Smooth muscle cell (in vitro differentiated cells): ENCODE data around the gene TEAD1. TPM values are rescaled to one million over a fixed set of nuclear protein-coding genes. Genes with fewer than 3 reads are reported as not detected.

Source experiments
- DNase-seq: peaks from one replicate; lab custom pipeline; 2025; ENCODE audit not compliant: unreplicated experiment; lab: John Stamatoyannopoulos, UW
- H2AFZ ChIP-seq: fragments of 200-600 bp; sonication (generic); 2 replicates; pipeline ENCODE4 v1.6.0; 2016; ENCODE audit warnings: antibody characterized with exemption, low read depth, mild to moderate bottlenecking
- H3F3A ChIP-seq: fragments of 200-600 bp; sonication (generic); 2 replicates; pipeline ENCODE4 v1.6.0; 2017; ENCODE audit warnings: antibody characterized with exemption, low read depth
- H3K27ac ChIP-seq: fragments of 200-600 bp; sonication (generic); 2 replicates; pipeline ENCODE4 v1.5.1; 2016; ENCODE audit warnings: low read depth, mild to moderate bottlenecking
- H3K27me3 ChIP-seq: fragments of 200-600 bp; sonication (generic); 2 replicates; pipeline ENCODE4 v1.6.1; 2016; ENCODE audit warnings: low read depth, mild to moderate bottlenecking
- H3K36me3 ChIP-seq: fragments of 200-600 bp; sonication (generic); 2 replicates; pipeline ENCODE4 v1.5.1; 2016; ENCODE audit warnings: low read depth
- H3K4me1 ChIP-seq: fragments of 200-600 bp; sonication (generic); 2 replicates; pipeline ENCODE4 v1.5.1; 2016; ENCODE audit warnings: low read depth
- H3K4me2 ChIP-seq: fragments of 200-600 bp; sonication (generic); 2 replicates; pipeline ENCODE4 v1.6.0; 2016; ENCODE audit warnings: mild to moderate bottlenecking
- H3K4me3 ChIP-seq: fragments of 200-600 bp; sonication (generic); 2 replicates; pipeline ENCODE4 v1.5.1; 2016; ENCODE audit warnings: mild to moderate bottlenecking
- H3K79me2 ChIP-seq: fragments of 200-600 bp; sonication (generic); 2 replicates; pipeline ENCODE4 v1.6.0; 2016; ENCODE audit warnings: low read depth, mild to moderate bottlenecking
- H3K9ac ChIP-seq: fragments of 200-600 bp; sonication (generic); 2 replicates; pipeline ENCODE4 v1.6.0; 2016; ENCODE audit warnings: low read depth
- H3K9me3 ChIP-seq: fragments of 200-600 bp; sonication (generic); replicated peaks from 2 replicates; pipeline ENCODE4 v1.5.1; 2016; ENCODE audit warnings: low read depth
- H4K20me1 ChIP-seq: fragments of 200-600 bp; sonication (generic); 2 replicates; pipeline ENCODE4 v1.6.0; 2016; ENCODE audit warnings: low read depth
- WGBS: methylation state at CpG from one replicate; pipeline ENCODE4 v1.1.7; 2016; ENCODE audit warnings: low lambda C conversion rate; 5-methylcytosine and 5-hydroxymethylcytosine counted together
- polyA plus RNA-seq: library from polyadenylated mRNA; unstranded; fragments of >200 nt; fragmentation: Nextera tagmentation; extraction: Ambion mirVana; gene quantifications from 2 replicates; pipeline ENCODE4 v1.2.1, GENCODE V29; 2016
- total RNA-seq: library from RNA; depleted of rRNA; stranded (reverse); fragments of >200 nt; gene quantifications from 2 replicates; pipeline ENCODE4 v1.2.3, GENCODE V29; 2014
- TF ChIP-seq, protein P1 (sequence below): fragments of 200-600 bp; sonication (generic); IDR thresholded peaks from 2 replicates; pipeline ENCODE4 v1.5.1; 2017; ENCODE audit warnings: borderline replicate concordance, mild to moderate bottlenecking, antibody characterized with exemption; ENCODE audit not compliant: insufficient read depth, poor library complexity, severe bottlenecking

TEAD1 gene
- total and polyA plus RNA-seq, 2 experiments from 2014 or later = 63.0 to 181 TPM

DNA sequence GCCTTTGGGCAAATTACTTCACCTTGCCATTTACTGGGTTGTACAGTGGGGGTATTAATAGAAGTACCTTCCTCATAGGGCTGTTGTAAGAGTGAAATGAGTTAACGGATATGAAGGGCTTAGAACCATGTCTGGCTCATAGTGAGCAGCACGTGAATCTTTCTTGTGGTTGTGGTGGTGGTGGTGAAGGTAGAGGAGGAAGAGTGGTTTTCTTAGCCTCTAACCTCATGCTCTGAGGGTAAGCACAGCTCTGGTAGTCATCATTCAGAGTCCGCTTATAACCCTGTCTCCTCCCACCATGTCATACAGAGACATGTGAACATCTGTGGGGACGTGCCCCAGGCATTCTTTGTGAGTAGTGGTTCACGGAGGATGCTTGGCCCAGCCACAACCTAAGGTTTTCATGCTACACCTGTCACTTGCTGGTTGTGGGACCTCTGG lies 43.6 kb downstream of the TEAD1 start:
- Histone ChIP-seq H3F3A (peaks cover 19% of the 10 kb centered on the region), H3K4me3 (no peak overlapping the region), H3K27ac (peak overlapping the region; percentile 20), H3K4me2 (peak overlapping the region; percentile 41), H2AFZ (no peak overlapping the region), H3K79me2 (peaks cover 100% of the 10 kb centered on the region), H3K9me3 (no peaks in the 10 kb centered on the region), H4K20me1 (peaks cover 98% of the 10 kb centered on the region), H3K36me3 (no peaks in the 10 kb centered on the region), H3K4me1 (peaks cover 37% of the 10 kb centered on the region), H3K27me3 (no peaks in the 10 kb centered on the region), H3K9ac (no peak overlapping the region)
- WGBS = 25% methylated on average over 5 of the region's 5 CpGs
- TF ChIP-seq, protein P1, sequence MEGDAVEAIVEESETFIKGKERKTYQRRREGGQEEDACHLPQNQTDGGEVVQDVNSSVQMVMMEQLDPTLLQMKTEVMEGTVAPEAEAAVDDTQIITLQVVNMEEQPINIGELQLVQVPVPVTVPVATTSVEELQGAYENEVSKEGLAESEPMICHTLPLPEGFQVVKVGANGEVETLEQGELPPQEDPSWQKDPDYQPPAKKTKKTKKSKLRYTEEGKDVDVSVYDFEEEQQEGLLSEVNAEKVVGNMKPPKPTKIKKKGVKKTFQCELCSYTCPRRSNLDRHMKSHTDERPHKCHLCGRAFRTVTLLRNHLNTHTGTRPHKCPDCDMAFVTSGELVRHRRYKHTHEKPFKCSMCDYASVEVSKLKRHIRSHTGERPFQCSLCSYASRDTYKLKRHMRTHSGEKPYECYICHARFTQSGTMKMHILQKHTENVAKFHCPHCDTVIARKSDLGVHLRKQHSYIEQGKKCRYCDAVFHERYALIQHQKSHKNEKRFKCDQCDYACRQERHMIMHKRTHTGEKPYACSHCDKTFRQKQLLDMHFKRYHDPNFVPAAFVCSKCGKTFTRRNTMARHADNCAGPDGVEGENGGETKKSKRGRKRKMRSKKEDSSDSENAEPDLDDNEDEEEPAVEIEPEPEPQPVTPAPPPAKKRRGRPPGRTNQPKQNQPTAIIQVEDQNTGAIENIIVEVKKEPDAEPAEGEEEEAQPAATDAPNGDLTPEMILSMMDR = no peak
- no peak for DNase-seq

DNA sequence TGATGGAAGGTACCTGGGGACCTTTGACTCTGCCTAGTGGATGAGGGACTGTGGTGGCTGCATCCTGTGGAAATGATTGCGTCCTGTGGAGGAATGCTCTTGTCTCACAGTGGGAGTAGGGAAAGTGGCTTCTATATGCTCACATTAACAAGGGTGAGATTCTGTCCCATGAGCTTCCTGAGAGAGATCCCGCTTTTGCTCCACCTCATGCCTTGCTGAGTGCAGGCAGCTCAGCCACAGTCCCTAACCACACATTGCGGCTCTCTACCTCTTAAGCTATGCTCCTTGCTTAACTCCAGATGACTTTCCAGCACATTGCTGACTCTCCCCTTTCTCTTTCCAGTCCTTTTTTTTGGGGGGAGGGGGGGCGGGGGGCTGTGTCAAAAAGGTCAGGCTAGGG lies 45.0 kb downstream of the TEAD1 start:
- TF ChIP-seq, protein P1 = no peak
- 35% methylated on average over 4 of the region's 4 CpGs for WGBS
- no peak for DNase-seq
- no peak overlapping the region for H2AFZ ChIP-seq
- H3F3A ChIP-seq = peaks cover 29% of the 10 kb centered on the region
- no peak overlapping the region for H3K4me3 ChIP-seq
- H3K36me3 ChIP-seq = no peaks in the 10 kb centered on the region
- H3K27ac ChIP-seq = peak overlapping the region; percentile 20
- no peaks in the 10 kb centered on the region for H3K9me3 ChIP-seq
- no peak overlapping the region for H3K9ac ChIP-seq
- H4K20me1 ChIP-seq = peaks cover 98% of the 10 kb centered on the region
- H3K79me2 ChIP-seq = peaks cover 97% of the 10 kb centered on the region
- H3K4me2 ChIP-seq = peak overlapping the region; percentile 59
- H3K4me1 ChIP-seq = peaks cover 50% of the 10 kb centered on the region
- H3K27me3 ChIP-seq = no peaks in the 10 kb centered on the region

DNA sequence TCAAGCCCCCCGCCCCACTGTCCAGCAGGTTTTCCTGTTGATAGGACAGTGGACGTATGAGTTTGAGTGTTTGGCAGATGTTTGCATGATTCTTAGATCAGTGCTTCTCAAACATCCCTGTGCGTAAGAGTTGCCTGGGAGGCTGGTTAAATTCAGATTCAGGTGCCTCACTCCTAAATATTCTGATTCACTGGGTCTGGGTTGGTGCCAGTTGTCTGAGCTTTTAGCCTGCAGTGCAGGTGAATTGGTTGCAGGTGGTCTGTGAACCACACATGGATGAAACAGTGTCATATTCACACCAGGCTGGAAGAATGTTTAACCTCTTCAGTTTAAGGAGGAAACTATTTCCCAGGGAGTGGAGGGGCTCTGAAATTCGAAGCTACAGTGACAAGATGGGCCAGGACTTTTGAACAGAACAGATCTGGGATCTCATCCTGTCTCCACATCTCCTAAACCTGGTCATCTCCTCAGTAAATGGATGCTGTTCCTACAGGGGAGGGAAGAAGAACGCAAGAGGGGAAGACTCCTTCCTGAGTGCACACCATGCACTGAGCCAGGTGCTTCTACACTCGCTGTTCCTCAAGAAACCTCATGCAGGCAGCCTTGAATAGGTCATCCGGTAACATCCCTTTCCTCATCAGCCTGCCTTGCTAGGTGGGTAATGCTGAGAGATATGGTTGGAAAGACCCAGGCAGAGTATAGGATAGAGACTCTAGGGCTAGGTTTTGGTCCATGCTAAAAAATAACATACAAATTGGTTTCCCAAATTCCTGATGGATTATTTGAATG lies 47.8 kb downstream of the TEAD1 start:
- peak overlapping the region; percentile 94 for H3K27ac ChIP-seq
- no peak overlapping the region for H2AFZ ChIP-seq
- H3K36me3 ChIP-seq = no peaks in the 10 kb centered on the region
- peaks cover 92% of the 10 kb centered on the region for H3K79me2 ChIP-seq
- no peak overlapping the region for H3K4me2 ChIP-seq
- H3K27me3 ChIP-seq = no peaks in the 10 kb centered on the region
- TF ChIP-seq, protein P1 = no peak
- no peak for DNase-seq
- H3K4me3 ChIP-seq = no peak overlapping the region
- no peak overlapping the region for H3K9ac ChIP-seq
- H3K4me1 ChIP-seq = peaks cover 63% of the 10 kb centered on the region
- peaks cover 42% of the 10 kb centered on the region for H3F3A ChIP-seq
- no peaks in the 10 kb centered on the region for H3K9me3 ChIP-seq
- peaks cover 97% of the 10 kb centered on the region for H4K20me1 ChIP-seq
- 76% methylated on average over 7 of the region's 7 CpGs for WGBS
